Mononuclear cell (primary cell): Measurements from ENCODE around the gene LOXL3. TPM values are rescaled to one million over a fixed set of nuclear protein-coding genes. Genes with fewer than 3 reads are reported as not detected.
A peak's percentile ranks its signal among the peaks of the same experiment; 100 is the strongest.
"Not testable (repeated sequence)": the region's sequence is repeated elsewhere in the genome, so short reads cannot be mapped to it uniquely, and the experiment has no call there.

Source experiments
- H3K27me3 ChIP-seq: 2 replicates; pipeline ENCODE4 v1.6.0; 2011; ENCODE audit warnings: low read length, control low read depth; ENCODE audit not compliant: insufficient read depth
- H3K4me1 ChIP-seq: 2 replicates; pipeline ENCODE4 v1.5.1; 2011; ENCODE audit warnings: mild to moderate bottlenecking, low read length, control low read depth; ENCODE audit not compliant: insufficient read depth
- H3K4me3 ChIP-seq: 2 replicates; pipeline ENCODE4 v1.5.1; 2011; ENCODE audit warnings: mild to moderate bottlenecking, low read length, moderate library complexity
- H3K9me3 ChIP-seq: 2 replicates; pipeline ENCODE4 v1.5.1; 2011; ENCODE audit warnings: low read depth, mild to moderate bottlenecking, control low read depth, low read length
- total RNA-seq: library from RNA; depleted of rRNA; stranded (reverse); fragments of >200 nt; gene quantifications from one replicate; pipeline ENCODE4 v1.2.3, GENCODE V29; 2012

LOXL3 gene
- total RNA-seq, 1 donor, result 3.9 TPM

DNA sequence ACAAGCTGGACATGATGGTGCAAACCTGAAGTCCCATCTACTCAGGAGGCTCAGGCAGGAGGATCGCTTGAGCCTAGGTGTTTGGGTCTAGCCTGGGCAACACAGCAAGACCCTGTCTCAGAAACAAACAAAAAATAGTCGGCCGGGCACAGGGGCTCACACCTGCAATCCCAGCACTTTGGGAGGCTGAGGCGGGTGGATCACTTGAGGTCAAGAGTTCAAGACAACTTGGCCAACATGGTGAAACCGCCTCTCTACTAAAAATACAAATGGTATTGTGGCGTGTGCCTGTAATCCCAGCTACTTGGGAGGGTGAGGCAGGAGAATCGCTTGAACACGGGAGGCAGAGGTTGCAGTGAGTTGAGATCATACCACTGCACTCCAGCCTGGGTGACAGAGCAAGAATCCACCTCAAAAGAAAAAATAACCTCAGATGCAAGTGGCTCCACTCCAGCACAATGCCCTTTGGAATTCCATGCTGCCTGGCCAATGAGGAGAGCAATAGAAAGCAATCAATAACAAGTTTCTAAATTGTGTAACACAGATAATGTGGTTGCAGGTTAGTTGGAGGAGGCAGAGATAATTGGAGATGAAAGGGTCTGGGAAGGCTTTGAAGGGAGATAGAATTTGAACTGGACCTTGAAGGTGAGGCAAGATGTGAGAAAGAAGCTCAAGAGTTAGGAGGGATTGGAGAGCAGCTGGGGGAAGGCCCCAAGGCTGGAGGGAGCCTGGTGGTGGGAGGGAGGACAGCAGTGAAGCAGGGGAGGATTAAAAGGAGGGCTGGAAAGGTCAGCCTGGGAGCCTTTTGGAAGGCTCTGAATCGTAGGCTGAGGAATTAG is 64.9 kb downstream of the LOXL3 start:
- Histone ChIP-seq H3K9me3 (no peaks in the 10 kb centered on the region), H3K4me3 (no peak overlapping the region), H3K27me3 (no peaks in the 10 kb centered on the region), H3K4me1 (peaks cover 5% of the 10 kb centered on the region)

- no peaks in the 10 kb centered on the region for H3K27me3 ChIP-seq
- no peaks in the 10 kb centered on the region for H3K9me3 ChIP-seq
- H3K4me1 ChIP-seq, result peaks cover 24% of the 10 kb centered on the region
- H3K4me3 ChIP-seq, result no peak overlapping the region
Measured at GRCh38 chr2:74486141-74486540, 67.6 kb downstream of the LOXL3 start.

DNA sequence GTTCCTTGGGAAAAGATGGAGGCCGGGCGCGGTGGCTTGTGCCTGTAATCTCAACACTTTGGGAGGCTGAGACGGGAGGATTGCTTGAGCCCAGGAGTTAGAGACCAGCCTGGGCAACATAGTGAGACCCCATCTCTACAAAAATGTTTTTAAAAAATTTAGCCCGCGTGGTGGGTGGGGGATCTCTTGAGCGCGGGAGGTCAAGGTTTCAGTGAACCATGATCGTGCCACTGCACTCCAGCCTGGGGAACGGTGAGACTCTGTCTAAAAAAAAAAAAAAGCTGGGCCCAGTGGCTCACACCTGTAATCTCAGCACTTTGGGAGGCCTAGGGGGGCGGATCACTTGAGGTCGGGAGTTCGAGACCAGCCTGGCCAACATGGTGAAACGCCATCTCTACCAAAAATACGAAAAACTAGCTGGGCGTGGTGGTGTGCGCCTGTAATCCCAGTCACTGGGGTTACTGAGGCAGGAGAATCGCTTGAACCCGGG is 70.0 kb downstream of the LOXL3 start:
- not testable (repeated sequence) for H3K9me3 ChIP-seq, H3K27me3 ChIP-seq
- Histone ChIP-seq H3K4me3 (peak overlapping the region; percentile 86), H3K4me1 (peaks cover 33% of the 10 kb centered on the region)

DNA sequence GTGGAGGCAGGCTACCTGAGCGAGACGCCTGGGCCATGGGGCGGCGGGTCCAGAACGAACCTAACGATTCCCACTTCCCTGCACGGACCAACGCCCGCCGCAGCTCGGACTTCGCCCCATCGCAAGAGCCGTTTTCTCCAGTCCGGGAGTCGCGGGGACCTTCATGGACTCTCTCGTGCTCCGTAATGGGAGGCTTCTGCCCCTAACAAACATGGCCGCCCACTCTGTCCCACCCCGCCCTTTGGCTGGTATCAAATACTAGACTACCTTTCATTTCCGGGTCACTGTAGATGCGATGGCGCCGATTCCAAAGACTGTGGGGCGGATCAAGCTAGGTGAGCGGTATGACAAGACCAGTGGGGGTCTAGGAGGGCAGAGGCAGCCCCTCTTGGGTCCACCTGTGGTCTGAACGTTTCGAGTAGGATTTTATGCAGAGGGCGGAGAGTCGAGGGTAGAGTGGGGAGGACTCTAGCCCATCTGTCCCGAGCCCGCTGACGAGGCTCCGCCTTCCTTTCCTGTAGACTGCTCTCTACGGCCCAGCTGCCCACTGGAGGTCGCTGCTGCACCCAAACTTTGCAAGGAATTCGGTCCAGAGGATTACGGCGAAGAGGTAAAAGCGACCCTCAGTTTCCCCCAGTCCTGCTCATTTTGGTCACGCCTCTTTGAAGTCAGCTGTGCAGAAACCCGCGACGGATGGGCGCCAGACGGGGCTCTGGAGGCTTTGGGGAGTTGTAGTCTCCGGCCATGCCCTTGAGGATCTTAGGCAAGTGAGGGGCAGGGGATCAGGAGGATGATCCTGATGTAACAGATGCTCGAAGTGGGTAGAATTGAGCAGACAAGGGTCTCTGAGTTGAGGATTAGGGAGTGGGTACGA is 70.7 kb downstream of the LOXL3 start, which contains the start of the genes CCDC142 and TTC31:
TSS of gene CCDC142 (minus strand) at position 198 of the 874 bp plus-strand sequence. CDS start at position 37, 161 bp downstream.
TSS of gene TTC31 (plus strand) at position 281 of the 874 bp plus-strand sequence. CDS start at position 296, 15 bp downstream.
- H3K4me1 ChIP-seq, result peaks cover 33% of the 10 kb centered on the region
- H3K4me3 ChIP-seq, result peak within 1 kb of the TSS; percentile 86
- H3K27me3 ChIP-seq, result no peaks in the 10 kb centered on the region
- H3K9me3 ChIP-seq, result no peaks in the 10 kb centered on the region

Other genes starting within 250 kb of the LOXL3 start
- gene SLC4A5, start 210.5 kb downstream of the LOXL3 start, total RNA-seq, result 6.7 TPM
- 41.8 TPM for gene DCTN1, start 173.6 kb downstream of the LOXL3 start, total RNA-seq
- gene C2orf81, start 132.3 kb downstream of the LOXL3 start, total RNA-seq, result 0.94 TPM
- 9.3 TPM for gene WDR54, start 132.2 kb downstream of the LOXL3 start, total RNA-seq
- 0.31 TPM for gene RTKN, start 112.0 kb downstream of the LOXL3 start, total RNA-seq
- 15.3 TPM for gene INO80B, start 98.9 kb downstream of the LOXL3 start, total RNA-seq
- 18.5 TPM for gene WBP1, start 95.5 kb downstream of the LOXL3 start, total RNA-seq
- gene MOGS, start 88.6 kb downstream of the LOXL3 start, total RNA-seq, result 17.1 TPM
- 8.3 TPM for gene MRPL53, start 81.3 kb downstream of the LOXL3 start, total RNA-seq
- gene CCDC142, start 70.9 kb downstream of the LOXL3 start, total RNA-seq, result 8.3 TPM
- gene TTC31, start 70.9 kb downstream of the LOXL3 start, total RNA-seq, result 14.0 TPM
- gene LBX2, start 54.3 kb downstream of the LOXL3 start, total RNA-seq, result 0.21 TPM
- gene PCGF1, start 46.2 kb downstream of the LOXL3 start, total RNA-seq, result 12.1 TPM
- 0.10 TPM for gene TLX2, start 39.5 kb downstream of the LOXL3 start, total RNA-seq
- not detected for gene DQX1, start 27.7 kb downstream of the LOXL3 start, total RNA-seq
- 115 TPM for gene AUP1, start 24.2 kb downstream of the LOXL3 start, total RNA-seq
- 17.9 TPM for gene HTRA2, start 24.0 kb downstream of the LOXL3 start, total RNA-seq
- 2.9 TPM for gene DOK1, start 778 bp upstream of the LOXL3 start, total RNA-seq
- 0.31 TPM for gene M1AP, start 94.4 kb upstream of the LOXL3 start, total RNA-seq
- 2.0 TPM for gene SEMA4F, start 100.3 kb upstream of the LOXL3 start, total RNA-seq